ENCODE measurements around the gene WBP4. TPM values are rescaled to one million over a fixed set of nuclear protein-coding genes. Genes with fewer than 3 reads are reported as not detected.

The WBP4 gene
- total and polyA plus RNA-seq, 9 of the 15 experiments (the other 6 are each of a cell fraction or from before 2014, with no cell fraction given) = 5.5 to 12.2 (median 7.9) TPM

GRCh38 chr13:41060082-41060723, 1.1 kb upstream of the WBP4 start (continued):
- no peak for TF ChIP-seq ZNF609 (CRISPR knock-in tag; IDR thresholded peaks at IDR 0.05; ENCODE audit: borderline replicate concordance)
- TF ChIP-seq DACH1 (IDR thresholded peaks at IDR 0.05; ENCODE audit: partially characterized antibody) = no peak
- no peak for TF ChIP-seq ZNF253 (CRISPR knock-in tag; conservative IDR thresholded peaks at IDR 0.05)
- no peak for TF ChIP-seq ZNF24 (IDR thresholded peaks at IDR 0.05)
- TF ChIP-seq TCF3 (CRISPR knock-in tag; IDR thresholded peaks at IDR 0.05) = no peak; the same call in 1 of the 2 replicates
- TF ChIP-seq STAT5B (CRISPR knock-in tag; IDR thresholded peaks at IDR 0.05) = no peak
- TF ChIP-seq CGGBP1 (CRISPR knock-in tag; IDR thresholded peaks at IDR 0.05) = no peak
- no peak for TF ChIP-seq FOS (IDR thresholded peaks at IDR 0.05; ENCODE audit: extremely low read depth, insufficient read length)
- TF ChIP-seq FOXJ2 (tag; IDR thresholded peaks at IDR 0.05) = no peak
- no peak for TF ChIP-seq HNRNPUL1 (IDR thresholded peaks at IDR 0.05; ENCODE audit: low read length)
- TF ChIP-seq ZC3H8 (IDR thresholded peaks at IDR 0.05) = no peak
- no peak for TF ChIP-seq BHLHE40 (IDR thresholded peaks at IDR 0.05; ENCODE audit: low read length)
- no peak for TF ChIP-seq HMG20B (CRISPR knock-in tag; IDR thresholded peaks at IDR 0.05)
- peak; percentile 81 for TF ChIP-seq RBBP5 (IDR thresholded peaks at IDR 0.05; ENCODE audit: borderline replicate concordance, insufficient read depth, low read length, poor library complexity, severe bottlenecking)
- TF ChIP-seq ZNF395 (CRISPR knock-in tag; IDR thresholded peaks at IDR 0.05) = no peak
- no peak for TF ChIP-seq MTF1 (CRISPR knock-in tag; IDR thresholded peaks at IDR 0.05; ENCODE audit: borderline replicate concordance)
- TF ChIP-seq CREB5 (CRISPR knock-in tag; IDR thresholded peaks at IDR 0.05) = no peak
- peak in 1 of 2 experiments; percentile 12; a peak in 1 of 4 replicates for TF ChIP-seq TRIM24 (IDR thresholded peaks at IDR 0.05)
- no peak for TF ChIP-seq MYBL2 (IDR thresholded peaks at IDR 0.05; ENCODE audit: low read depth)
- TF ChIP-seq MYBL2 (CRISPR knock-in tag; IDR thresholded peaks at IDR 0.05; ENCODE audit: borderline replicate concordance) = no peak

All from K562 (cell line).